ENCODE measurements around the gene MTHFD1L.

The MTHFD1L gene

GRCh38 chr6:150928882-150929281 lies 63.4 kb downstream of the MTHFD1L start:
- TF ChIP-seq POLR2AphosphoS5 (IDR thresholded peaks at IDR 0.05; ENCODE audit: low read depth, low read length): no peak
- no peak for TF ChIP-seq PAX5 (IDR thresholded peaks at IDR 0.05; ENCODE audit: insufficient read depth, low read length, severe bottlenecking)
- TF ChIP-seq SPI1 (IDR thresholded peaks at IDR 0.05; ENCODE audit: low read depth, low read length): no peak
- no peak for TF ChIP-seq POLR2A (IDR thresholded peaks at IDR 0.05; ENCODE audit: low read depth, low read length)
- TF ChIP-seq TAF1 (IDR thresholded peaks at IDR 0.05; ENCODE audit: low read depth, low read length): no peak
- no peak for TF ChIP-seq POU2F2 (IDR thresholded peaks at IDR 0.05; ENCODE audit: low read depth, low read length)
- FAIRE-seq (no peak), DNase-seq (ENCODE audit: insufficient read length, low spot score) (no peak)

GRCh38 chr6:150929416-150929815 lies 63.9 kb downstream of the MTHFD1L start:
- FAIRE-seq: no peak
- DNase-seq (ENCODE audit: insufficient read length, low spot score): no peak
- TF ChIP-seq POU2F2 (IDR thresholded peaks at IDR 0.05; ENCODE audit: low read depth, low read length) (no peak), POLR2A (IDR thresholded peaks at IDR 0.05; ENCODE audit: low read depth, low read length) (no peak), PAX5 (IDR thresholded peaks at IDR 0.05; ENCODE audit: insufficient read depth, low read length, severe bottlenecking) (no peak), SPI1 (IDR thresholded peaks at IDR 0.05; ENCODE audit: low read depth, low read length) (no peak), TAF1 (IDR thresholded peaks at IDR 0.05; ENCODE audit: low read depth, low read length) (no peak), POLR2AphosphoS5 (IDR thresholded peaks at IDR 0.05; ENCODE audit: low read depth, low read length) (no peak)

DNA sequence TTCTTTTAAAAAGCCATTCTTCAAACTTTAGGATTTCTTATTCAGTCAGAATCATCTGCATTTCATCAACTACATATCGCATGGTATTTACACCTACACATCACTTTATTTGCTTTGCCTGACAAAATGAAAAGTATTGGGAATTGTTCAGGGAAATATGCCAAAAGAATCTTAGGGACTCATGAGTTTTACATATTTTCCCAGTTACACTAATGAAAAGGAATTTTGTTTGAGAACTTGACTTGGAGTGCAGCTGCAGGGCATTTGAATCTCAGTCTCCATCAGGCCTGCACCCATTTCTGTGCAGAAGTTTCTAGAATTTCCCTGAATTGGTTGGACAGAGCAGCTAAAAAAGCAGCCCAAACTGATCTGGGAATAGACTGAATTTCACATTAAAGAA lies 65.3 kb downstream of the MTHFD1L start:
- FAIRE-seq: no peak

GRCh38 chr6:150931405-150931804 lies 65.9 kb downstream of the MTHFD1L start:
- DNase-seq (ENCODE audit: insufficient read length, low spot score) (no peak), FAIRE-seq (no peak)
- TF ChIP-seq TAF1 (IDR thresholded peaks at IDR 0.05; ENCODE audit: low read depth, low read length) (no peak), SPI1 (IDR thresholded peaks at IDR 0.05; ENCODE audit: low read depth, low read length) (no peak), POLR2AphosphoS5 (IDR thresholded peaks at IDR 0.05; ENCODE audit: low read depth, low read length) (no peak), PAX5 (IDR thresholded peaks at IDR 0.05; ENCODE audit: insufficient read depth, low read length, severe bottlenecking) (no peak), POU2F2 (IDR thresholded peaks at IDR 0.05; ENCODE audit: low read depth, low read length) (no peak), POLR2A (IDR thresholded peaks at IDR 0.05; ENCODE audit: low read depth, low read length) (no peak)

More for the DNA sequence above, 65.3 kb downstream of the MTHFD1L start:
- no peak for TF ChIP-seq SPI1 (IDR thresholded peaks at IDR 0.05; ENCODE audit: low read depth, low read length)
- TF ChIP-seq POU2F2 (IDR thresholded peaks at IDR 0.05; ENCODE audit: low read depth, low read length): no peak
- no peak for TF ChIP-seq POLR2AphosphoS5 (IDR thresholded peaks at IDR 0.05; ENCODE audit: low read depth, low read length)
- no peak for TF ChIP-seq TAF1 (IDR thresholded peaks at IDR 0.05; ENCODE audit: low read depth, low read length)
- TF ChIP-seq POLR2A (IDR thresholded peaks at IDR 0.05; ENCODE audit: low read depth, low read length): no peak
- DNase-seq (ENCODE audit: insufficient read length, low spot score): no peak

GRCh38 chr6:150932996-150933395 lies 67.5 kb downstream of the MTHFD1L start:
- DNase-seq (ENCODE audit: insufficient read length, low spot score): no peak
- TF ChIP-seq PAX5 (IDR thresholded peaks at IDR 0.05; ENCODE audit: insufficient read depth, low read length, severe bottlenecking) (no peak), POLR2AphosphoS5 (IDR thresholded peaks at IDR 0.05; ENCODE audit: low read depth, low read length) (no peak), TAF1 (IDR thresholded peaks at IDR 0.05; ENCODE audit: low read depth, low read length) (no peak), POU2F2 (IDR thresholded peaks at IDR 0.05; ENCODE audit: low read depth, low read length) (no peak), POLR2A (IDR thresholded peaks at IDR 0.05; ENCODE audit: low read depth, low read length) (no peak), SPI1 (IDR thresholded peaks at IDR 0.05; ENCODE audit: low read depth, low read length) (no peak)
- no peak for FAIRE-seq

GRCh38 chr6:150934380-150934779 lies 68.9 kb downstream of the MTHFD1L start:
- DNase-seq (ENCODE audit: insufficient read length, low spot score) (no peak), FAIRE-seq (no peak)
- TF ChIP-seq POLR2AphosphoS5 (IDR thresholded peaks at IDR 0.05; ENCODE audit: low read depth, low read length) (no peak), POLR2A (IDR thresholded peaks at IDR 0.05; ENCODE audit: low read depth, low read length) (no peak), SPI1 (IDR thresholded peaks at IDR 0.05; ENCODE audit: low read depth, low read length) (no peak), POU2F2 (IDR thresholded peaks at IDR 0.05; ENCODE audit: low read depth, low read length) (no peak), PAX5 (IDR thresholded peaks at IDR 0.05; ENCODE audit: insufficient read depth, low read length, severe bottlenecking) (no peak), TAF1 (IDR thresholded peaks at IDR 0.05; ENCODE audit: low read depth, low read length) (no peak)

GRCh38 chr6:150936021-150936555 lies 70.6 kb downstream of the MTHFD1L start:
- no peak for TF ChIP-seq PAX5 (IDR thresholded peaks at IDR 0.05; ENCODE audit: insufficient read depth, low read length, severe bottlenecking)
- no peak for TF ChIP-seq TAF1 (IDR thresholded peaks at IDR 0.05; ENCODE audit: low read depth, low read length)
- TF ChIP-seq POLR2AphosphoS5 (IDR thresholded peaks at IDR 0.05; ENCODE audit: low read depth, low read length): no peak
- no peak for TF ChIP-seq SPI1 (IDR thresholded peaks at IDR 0.05; ENCODE audit: low read depth, low read length)
- TF ChIP-seq POLR2A (IDR thresholded peaks at IDR 0.05; ENCODE audit: low read depth, low read length): no peak
- TF ChIP-seq POU2F2 (IDR thresholded peaks at IDR 0.05; ENCODE audit: low read depth, low read length): no peak
- FAIRE-seq: no peak
- no peak for DNase-seq (ENCODE audit: insufficient read length, low spot score)

GRCh38 chr6:150937132-150937906 lies 71.8 kb downstream of the MTHFD1L start:
- DNase-seq (ENCODE audit: insufficient read length, low spot score) (no peak), FAIRE-seq (no peak)
- TF ChIP-seq POLR2AphosphoS5 (IDR thresholded peaks at IDR 0.05; ENCODE audit: low read depth, low read length) (no peak), SPI1 (IDR thresholded peaks at IDR 0.05; ENCODE audit: low read depth, low read length) (no peak), PAX5 (IDR thresholded peaks at IDR 0.05; ENCODE audit: insufficient read depth, low read length, severe bottlenecking) (no peak), POU2F2 (IDR thresholded peaks at IDR 0.05; ENCODE audit: low read depth, low read length) (no peak), TAF1 (IDR thresholded peaks at IDR 0.05; ENCODE audit: low read depth, low read length) (no peak), POLR2A (IDR thresholded peaks at IDR 0.05; ENCODE audit: low read depth, low read length) (no peak)

DNA sequence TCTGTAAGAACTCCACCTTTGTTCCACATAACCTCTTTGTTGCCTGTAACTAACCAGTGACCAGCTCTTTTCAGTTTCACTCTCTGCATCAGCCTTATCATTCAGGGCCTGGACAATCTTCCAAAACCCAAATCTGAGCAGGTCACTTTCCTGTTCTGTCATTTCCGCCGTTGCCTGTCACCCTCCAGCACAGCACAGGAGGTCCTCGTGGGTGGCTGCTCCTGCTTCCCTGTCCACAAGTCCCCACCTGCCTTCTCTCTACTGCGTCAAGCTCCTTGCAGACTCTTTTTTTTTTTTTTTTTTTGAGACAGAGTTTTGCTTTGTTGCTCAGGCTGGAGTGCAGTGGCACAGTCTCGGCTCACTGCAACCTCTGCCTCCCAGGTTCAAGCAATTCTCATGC lies 73.9 kb downstream of the MTHFD1L start:
- no peak for DNase-seq (ENCODE audit: insufficient read length, low spot score)
- FAIRE-seq: no peak
- TF ChIP-seq POLR2AphosphoS5 (IDR thresholded peaks at IDR 0.05; ENCODE audit: low read depth, low read length): no peak
- no peak for TF ChIP-seq POLR2A (IDR thresholded peaks at IDR 0.05; ENCODE audit: low read depth, low read length)
- no peak for TF ChIP-seq POU2F2 (IDR thresholded peaks at IDR 0.05; ENCODE audit: low read depth, low read length)
- TF ChIP-seq SPI1 (IDR thresholded peaks at IDR 0.05; ENCODE audit: low read depth, low read length): no peak

Data from GM12891 (cell line).